SH-SY5Y (cell line): ENCODE data around the gene IFIH1.

ENCODE experiments used
- GATA2 ChIP-seq: IDR thresholded peaks from 2 replicates; pipeline ENCODE4 v1.6.1; 2011; ENCODE audit warnings: mild to moderate bottlenecking, low read depth, low read length
- GATA3 ChIP-seq: IDR thresholded peaks from 2 replicates; pipeline ENCODE4 v1.6.1; 2011; ENCODE audit warnings: low read depth, mild to moderate bottlenecking, low read length, moderate library complexity

DNA sequence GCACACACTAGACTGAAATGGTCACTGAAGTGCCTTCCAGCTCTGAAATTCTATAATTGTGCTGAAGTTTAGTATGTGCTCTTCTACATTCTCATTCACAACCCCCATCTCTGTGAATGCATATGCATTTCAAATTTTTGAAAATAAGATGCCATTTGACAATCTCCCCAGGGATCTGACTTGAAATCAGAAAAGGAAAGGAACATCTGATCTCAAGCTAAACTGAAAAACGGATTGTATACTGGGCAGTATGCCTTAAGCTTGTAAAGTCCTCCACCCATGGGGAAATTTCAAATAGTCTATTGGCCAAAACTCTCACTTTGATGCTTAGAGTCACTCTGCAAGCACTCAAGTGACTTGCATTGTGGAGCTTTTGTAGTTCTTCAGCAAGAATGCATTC is 98.1 kb downstream of the IFIH1 start:
- no peak for TF ChIP-seq GATA3
- no peak for TF ChIP-seq GATA2
